Stimulated activated CD8-positive, alpha-beta memory T cell treated with anti-CD3 and anti-CD28 coated beads, Interleukin-12 subunit alpha, Interleukin-12 subunit beta, amount 100 ng/mL, for 24 hours (primary cell): ENCODE data around the gene COL4A5.

ENCODE experiments used
- DNase-seq: peaks from one replicate; pipeline ENCODE4 v3.0.0-alpha.2; 2020; ENCODE audit errors: extremely low read depth

COL4A5 gene

DNA sequence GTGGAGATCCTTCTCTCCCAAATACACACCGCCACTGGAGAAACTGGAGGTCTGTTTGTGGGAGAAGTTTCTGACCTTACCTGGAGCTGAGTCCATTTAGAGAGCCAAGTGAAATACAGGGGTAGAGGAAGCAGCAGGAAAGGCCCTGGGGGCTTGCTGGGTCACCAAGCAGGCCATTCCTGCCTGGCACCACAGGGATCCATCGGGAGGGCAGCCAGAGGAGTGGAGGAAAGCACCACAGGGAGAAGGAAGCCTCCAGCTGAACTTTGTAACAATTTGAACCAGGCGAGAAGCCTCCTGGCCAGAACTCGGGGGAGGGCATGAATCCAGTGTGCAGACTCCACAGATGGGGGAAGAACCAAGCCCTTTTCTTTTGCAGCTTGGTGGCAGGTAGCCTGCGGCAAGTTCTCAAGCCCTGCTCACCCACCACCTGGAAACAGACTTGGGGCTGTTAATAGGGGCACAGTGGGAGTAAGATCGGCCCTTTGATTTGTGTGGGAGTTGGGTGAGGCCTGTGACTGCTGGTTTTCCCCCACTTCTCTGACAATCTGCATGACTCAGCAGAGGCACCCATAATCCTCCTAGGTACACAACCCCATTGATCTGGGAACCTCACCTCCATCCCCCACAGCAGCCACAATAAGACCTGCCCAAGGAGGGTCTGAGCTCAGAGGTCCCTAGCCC is 202.1 kb downstream of the COL4A5 start:
- no peak for DNase-seq

DNA sequence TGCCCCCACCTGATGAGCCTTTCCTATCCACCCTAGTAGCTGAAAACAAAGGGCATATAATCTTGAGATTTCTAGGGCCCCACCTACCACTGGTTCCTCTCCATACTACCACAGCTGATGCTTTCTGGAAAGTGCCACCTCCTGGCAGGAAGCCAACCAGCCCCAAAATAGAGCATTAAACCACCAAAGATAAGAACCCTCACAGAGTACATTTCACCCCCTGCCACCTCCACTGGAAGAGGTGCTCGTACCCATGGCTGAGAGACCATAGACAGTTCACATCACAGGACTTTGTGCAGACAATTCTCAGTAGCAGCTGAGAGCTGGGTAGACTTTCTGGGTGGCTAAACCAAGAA is 202.6 kb downstream of the COL4A5 start:
- DNase-seq: no peak

DNA sequence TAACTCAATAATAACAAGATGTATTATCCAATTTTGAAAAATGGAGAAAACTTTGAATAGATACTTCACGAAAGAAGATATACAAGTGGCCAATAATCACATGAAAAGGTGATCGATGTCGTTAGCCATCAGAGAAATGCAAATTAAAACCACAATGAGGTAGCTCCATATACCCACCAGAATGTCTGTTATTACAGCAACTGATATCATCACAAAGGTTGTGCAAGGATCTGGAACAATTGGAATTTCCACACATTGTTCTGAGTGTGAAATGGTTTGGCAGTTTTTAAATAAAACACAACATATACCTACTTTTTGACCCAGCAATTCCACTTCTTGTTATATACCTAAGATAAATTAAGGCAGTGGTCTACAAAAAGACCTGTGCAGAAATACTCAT is 225.1 kb downstream of the COL4A5 start:
- no peak for DNase-seq

DNA sequence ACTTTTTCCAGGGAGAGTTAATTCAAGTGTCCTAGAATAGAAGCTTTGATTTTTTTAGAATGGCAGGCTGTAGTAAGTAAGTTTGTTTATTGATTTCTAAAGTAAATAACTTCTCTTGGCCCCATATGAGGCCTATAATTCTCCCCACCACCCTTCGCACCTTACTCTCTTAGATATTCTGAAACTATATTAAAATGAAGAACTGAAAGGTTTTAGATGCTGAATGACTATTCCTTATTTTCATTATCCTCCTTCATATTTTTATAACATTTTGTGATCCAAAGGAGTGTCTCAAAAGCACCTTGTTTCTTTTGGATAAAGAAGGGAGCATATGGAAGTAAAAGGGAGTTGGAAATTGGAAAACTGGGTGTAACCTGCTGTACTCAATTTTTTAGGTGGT is 226.5 kb downstream of the COL4A5 start:
- DNase-seq: no peak

DNA sequence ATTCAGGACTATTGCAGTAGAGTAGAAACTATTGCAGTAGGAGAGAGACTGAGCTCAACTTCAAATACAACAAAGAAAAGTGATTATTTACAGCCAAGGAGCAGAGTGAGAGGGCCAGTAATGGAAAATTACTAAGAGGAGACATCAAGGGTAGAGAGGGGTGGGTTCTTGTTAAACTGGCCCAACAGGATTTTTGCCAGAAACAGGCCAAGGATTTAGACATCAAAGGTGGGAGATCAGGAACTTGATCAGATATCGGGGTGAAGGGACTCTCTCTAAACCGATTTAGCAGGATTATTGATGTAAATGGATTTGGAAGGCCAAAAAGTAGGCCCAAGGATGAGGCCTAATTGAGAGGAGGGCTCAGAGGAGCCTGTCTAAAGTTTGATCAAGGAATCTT is 231.9 kb downstream of the COL4A5 start:
- no peak for DNase-seq

DNA sequence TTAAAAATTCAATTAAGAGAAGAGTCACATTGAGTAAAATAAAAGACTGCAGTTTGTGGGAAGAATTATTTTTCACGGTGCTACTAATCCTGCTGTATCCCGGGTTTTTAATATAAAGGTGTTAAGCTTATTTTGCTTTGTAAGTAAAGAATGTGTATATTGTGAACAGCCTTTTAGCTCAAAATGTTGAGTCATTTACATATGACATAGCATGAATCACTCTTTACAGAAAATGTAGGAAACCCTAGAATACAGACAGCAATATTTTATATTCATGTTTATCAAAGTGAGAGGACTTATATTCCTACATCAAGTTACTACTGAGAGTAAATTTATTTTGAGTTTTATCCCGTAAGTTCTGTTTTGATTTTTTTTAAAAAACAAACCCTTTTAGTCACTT is 257.1 kb downstream of the COL4A5 start:
- no peak for DNase-seq

DNA sequence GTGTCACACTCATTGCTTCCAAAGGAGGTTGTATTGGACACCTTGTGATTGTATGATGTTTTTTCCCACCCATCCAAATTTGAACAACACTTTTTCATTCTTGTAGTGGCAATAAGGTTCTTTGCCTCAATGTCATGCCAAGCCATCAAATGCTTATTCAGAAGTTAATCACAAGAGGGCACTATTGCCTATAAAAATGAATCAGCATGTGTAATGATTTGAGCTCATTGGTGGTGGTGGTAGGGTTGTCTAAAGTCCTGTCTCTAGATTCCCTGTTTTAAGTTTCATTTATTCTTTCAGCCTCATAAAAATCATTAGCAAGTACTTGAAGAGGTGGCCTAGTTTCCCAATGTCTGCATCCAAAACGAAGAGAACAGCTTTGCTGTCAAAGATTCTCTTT is 259.7 kb downstream of the COL4A5 start:
- DNase-seq: no peak

DNA sequence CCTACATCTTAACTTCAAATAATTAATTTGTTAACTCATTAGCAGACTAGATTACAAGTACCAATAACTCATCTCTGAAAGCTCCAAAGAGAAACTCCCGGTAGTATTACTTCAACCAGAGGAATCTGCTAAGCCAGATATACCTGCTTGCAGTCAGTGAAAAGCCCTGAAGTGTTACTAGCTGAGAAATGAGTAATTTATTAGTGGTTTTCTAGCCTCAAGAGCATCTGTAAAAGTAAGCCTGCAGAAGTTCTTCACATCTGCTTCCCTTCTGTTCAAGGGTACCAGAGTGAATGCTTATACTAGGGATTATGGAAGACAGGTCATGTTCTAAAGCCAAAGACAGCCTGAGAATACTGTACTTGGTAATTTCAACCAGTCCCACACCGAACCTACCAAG is 262.0 kb downstream of the COL4A5 start:
- DNase-seq: no peak

DNA sequence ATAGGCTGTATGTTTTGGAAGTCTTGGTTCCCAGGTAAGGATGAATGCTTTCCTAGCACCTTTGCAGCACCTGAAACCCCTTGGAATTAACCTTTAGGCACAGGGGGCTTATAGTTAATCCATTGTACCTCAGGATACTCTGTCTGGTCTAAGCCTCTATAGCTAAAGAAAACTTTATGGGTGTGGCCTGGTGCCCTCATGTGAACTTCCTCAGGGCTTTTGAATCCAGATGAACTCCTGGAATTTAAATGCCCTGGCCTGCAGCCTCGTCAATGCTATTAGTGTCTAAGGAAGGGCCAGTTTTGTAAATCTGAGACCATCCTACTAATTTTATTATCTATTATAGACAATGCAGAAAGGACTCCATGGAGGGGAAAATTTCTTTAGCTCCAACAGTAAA is 262.9 kb downstream of the COL4A5 start:
- DNase-seq: no peak

DNA sequence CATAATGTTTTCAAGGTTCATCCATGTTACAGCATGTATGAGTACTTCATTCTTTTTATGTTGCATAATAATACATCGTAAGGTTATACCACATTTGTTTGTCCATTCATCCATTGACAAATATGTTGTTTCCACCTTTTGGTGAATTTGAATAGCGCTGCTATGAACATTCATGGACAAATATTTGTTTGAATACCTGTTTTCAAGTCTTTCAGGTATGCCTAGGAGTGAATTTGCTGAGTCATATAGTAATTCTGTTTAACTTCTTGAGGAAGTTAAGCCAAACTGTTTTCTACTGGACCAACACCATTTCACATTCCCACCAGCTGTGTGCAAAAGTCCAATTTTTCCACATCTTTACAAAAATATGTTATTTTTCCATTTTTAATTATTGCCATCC is 265.2 kb downstream of the COL4A5 start:
- no peak for DNase-seq

DNA sequence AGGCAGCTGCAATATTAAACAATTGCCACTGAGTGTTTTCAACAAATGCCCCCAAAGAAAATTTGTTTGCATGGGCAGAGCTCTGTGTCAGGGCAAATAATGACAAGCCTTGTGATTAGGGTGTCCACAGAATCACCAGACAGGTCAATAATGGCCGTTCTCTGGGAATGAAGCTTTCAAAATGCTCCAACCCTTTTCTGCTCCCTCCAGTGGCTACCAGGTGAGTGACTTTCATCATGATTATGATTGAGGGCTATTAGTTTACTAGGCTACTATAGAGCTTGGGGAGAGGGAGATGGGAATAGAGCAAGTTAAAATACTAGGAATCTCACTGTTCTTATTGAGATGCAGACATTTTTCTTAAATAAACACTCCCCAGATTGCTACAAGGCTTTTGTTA is 273.2 kb downstream of the COL4A5 start:
- DNase-seq: no peak

DNA sequence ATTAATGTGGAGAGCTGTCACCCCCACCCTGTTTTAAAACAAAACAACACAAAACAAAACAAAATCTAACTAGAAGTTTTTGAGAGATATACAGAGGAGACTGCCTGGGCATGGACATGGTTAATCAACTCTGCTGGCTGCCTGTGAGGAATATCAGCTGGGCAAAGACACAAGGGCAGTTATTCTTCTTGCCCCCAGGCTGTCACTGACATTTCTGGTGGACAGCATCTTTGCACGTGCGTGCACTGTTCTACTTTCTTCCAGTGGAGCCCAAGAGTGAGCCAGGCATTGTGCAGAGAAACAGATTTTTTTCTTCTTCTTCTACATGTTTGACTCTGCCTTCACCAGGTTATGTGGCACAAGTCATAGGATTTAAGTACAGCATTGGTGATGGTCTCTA is 282.9 kb downstream of the COL4A5 start:
- no peak for DNase-seq

DNA sequence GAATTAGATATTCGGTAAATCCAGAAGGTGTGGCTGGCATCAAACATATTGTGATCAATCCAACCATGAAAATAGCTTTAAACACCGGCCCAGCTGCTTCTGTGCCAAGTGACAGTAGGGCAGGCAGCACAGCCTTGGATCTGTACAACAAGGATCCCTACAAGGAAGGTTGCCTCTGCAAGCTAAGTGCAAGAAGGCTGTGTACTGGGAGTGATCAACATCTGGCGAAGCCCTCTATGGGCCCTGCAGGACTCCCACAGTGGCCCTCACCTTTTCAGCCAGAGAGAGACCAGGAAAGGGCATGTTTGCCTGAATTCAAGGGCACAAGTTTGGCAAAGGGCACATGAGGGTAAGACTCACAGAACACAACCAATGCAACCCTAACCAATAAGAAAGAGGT is 287.1 kb downstream of the COL4A5 start:
- DNase-seq: no peak

DNA sequence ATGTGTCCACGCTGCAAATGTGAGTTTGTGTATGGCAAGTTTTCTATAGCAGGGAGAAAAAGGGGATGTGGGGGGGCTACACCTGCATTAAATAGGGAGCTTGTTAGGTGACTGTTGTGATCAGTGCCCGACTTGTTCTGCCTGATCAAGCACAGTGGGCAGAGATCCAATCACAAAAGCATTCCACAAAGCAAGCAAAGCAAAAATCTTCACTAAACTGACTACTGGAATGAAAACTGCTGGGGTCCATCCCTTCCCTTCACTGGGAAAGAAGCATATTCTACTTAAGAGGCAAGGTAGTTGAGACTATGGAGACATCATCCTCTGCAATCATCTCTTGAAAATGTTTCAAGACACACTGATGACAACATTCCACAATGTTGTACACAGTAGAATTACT is 291.5 kb downstream of the COL4A5 start:
- no peak for DNase-seq

DNA sequence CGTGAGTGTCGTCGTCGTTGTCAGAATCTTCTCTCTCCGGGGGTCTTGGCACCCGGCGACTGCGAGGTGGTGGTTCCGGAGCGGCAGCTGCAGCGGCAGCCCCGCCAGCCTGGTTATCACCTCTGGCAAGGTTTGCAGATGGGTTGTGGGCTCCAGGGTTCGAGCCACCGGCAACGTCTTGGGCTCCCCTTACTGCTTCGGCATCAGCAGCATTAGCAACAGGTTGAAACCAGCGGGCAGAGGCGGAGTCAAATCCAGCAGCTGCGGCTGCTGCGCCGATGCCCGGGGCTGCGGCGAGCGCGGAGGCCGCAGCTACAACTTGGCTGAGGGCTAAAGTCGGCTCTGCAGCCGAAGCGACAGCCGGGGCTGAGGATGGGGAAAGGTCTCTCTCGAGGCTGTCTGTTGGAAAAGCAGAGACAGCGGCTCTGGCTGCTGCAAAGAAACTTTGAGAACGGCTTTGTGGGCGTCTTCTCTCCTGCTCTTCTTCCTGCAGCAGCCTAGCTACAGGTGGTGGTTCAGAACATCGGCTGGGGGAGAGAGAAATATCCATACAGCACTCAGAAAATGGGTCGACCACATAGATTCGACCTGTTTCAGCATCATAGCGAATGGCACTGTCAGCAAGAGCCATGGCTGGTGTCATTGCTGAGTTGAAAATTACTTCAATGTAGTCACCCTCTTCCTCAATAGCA is 293.1 kb downstream of the COL4A5 start:
- no peak for DNase-seq

DNA sequence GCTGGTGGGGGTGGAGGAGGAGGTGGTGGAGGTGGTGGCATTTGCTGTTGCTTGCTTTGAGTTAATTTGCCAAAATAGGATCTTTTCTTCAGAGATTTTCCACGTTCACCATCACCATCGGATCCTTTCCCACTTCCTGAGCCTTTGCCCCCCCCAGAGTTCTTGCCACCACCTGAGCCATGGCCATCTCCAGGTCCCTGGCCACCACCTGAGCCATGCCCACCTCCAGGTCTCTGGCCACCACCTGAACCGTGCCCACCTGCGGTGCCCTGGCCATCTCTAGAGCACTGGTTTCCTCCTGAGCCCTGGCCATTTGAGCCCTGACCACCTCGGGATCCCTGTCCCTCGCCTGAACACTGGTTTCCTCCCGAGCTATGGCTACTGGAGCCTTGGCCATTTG is 294.8 kb downstream of the COL4A5 start:
- no peak for DNase-seq

DNA sequence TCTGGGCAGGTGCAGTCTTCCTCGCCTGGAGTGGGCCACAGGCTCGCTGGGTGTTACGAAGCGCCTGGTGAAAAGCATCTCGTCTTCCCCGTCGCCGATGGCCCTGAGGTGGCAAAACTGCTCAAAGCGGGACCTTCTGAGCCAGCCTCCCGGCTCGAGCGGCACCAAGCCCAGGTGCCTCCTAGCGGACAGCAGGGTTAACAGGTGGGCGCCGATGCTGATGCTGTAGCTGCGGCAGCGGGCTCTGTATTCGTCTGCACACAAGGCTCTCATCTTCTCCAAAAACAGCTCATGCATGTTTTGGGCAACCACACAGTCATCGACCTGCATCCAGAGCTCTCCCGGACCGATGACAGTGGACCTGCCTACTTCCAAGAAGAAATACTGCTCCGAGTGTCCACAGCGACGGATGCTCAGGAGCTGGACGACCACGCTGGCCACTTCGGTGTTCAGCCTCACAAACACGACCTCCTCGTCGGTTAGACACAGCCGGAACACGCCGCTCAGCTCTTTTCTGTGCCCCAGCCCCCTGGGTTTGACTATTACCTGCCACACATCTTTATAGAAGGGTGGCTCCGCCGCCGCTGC is 295.5 kb downstream of the COL4A5 start:
- no peak for DNase-seq

DNA sequence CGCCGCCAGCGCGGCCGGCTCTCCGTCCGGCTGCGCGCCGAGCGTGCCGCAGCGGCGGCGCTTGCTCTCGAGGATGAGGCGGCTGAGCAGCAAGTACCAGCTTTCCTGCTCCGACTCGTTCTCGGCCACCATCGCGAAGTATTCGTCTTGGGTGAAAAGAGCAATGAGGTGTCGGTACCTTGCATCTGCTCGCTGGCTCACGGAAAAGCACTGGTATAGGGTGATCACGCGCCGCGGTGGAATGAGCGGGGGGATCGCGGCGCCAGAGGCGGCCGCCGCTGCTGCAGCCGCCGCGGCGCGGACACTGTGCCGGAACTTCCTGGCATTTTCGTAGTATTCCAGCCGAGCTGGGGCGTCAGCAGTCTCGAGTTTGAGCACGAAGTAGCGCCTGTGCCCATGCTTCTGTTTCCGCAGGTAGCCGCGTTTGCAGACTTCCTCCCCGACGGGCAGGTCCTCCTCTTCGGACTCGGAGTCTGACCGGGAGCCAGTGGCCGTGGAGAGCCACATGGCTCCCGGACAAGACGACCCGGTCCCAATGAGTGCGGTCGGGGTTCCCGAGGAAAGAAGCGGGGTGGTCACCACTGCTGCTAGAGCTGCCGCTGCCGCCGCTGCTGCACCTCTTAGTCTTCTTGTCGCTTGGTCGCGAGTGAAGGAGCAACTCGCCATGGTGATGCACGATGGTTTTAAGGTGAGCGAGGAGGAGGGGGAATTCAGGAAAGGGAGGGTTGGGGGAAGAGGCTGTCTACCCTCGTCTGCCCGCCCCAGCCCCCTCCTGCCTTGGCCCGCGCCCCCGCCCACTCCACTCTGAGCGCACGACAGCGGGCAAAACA is 296.3 kb downstream of the COL4A5 start:
- no peak for DNase-seq

DNA sequence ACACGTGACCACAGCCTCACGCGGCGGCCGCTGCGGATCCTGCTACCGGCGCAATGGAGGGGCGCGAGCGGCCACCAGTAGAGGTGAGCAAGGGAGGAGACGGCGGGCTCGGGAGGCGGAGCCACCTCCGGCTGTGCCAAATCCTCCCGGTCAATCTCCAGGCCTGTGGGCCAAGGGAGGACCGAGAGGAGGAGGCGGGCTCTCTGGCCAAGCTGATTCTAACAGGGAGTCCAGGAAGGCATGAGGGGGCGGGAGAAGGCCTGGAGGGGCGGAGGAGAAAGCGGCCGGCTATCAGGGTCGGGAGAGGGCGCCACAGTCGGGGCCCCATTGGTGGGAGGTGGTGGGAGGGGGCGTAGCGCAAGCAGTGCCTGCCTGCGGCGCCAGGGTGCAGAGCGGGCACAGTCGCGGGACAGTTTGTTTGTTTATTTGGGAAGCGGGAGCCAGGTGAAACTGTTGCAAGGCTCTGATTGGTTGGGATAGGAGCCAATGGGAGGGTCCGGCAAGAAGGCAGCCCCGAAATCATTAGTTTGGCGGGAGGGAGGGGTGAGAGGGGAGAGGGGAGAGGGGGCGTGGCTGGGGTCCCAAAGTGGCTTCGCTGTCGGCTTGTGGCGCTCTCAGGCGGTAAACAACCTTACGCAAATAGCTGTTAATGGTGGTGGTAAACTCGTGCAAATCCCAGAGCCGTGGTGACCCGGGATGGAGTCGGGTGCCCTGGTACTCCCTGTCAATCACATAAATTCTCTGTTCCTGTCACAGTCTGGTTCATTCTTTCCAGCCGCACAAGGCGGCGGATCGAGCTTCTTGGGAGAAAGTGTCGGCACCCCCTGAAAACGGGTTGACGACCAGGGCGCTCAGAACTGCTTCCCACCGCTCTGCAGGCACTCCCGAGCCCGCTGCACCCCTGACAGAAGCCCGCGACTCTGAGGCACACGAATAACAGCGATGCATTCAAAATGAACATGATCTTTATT is 297.2 kb downstream of the COL4A5 start, which contains the start of gene IRS4:
TSS of gene IRS4 (minus strand) at position 55 of the 971 bp plus-strand sequence.
- DNase-seq: no peak

DNA sequence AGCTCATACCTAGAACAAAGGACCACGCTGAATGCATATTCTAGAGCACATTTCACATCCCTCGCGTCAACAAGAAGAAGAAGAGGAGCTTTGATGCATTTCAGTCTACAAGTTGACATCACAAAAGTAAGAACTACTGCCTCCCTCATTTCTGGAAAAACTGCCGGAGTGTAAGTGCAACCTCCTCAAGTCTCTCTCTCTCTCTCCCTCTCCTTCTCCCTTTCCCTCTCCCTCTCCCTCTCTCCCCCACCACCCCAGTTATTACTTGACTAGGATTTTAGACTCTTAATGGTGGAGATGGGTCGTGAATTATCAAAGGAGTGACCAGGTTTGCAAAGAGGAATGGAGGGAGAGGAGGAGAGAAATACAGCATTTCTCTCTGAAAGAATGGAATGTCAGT is 298.1 kb downstream of the COL4A5 start:
- no peak for DNase-seq

DNA sequence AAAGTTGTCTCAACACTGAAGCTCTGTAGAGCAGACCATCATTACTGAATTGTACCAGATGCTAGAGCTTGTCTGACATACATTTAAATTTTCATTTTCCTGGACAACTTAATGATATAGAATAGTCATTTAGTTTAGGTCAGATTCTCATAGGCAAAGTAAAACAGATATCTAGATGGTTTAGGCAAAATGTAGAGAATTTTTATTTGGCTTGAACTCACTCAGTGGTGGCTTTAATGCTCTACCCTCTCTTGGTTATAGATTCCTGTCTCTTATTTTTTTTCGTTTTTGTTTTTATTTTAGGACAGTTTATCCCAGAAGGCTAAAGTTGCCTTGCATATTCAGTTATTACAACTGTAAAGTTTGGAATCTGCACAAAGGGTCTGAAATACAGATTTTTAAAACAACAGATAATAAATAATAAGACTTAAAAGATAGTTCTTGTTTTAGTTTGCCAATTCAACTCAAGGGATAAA is 300.7 kb downstream of the COL4A5 start:
- DNase-seq: no peak
